K562 (cell line): Measurements from ENCODE around the gene C19orf85. TPM values are rescaled to one million over a fixed set of nuclear protein-coding genes. Genes with fewer than 3 reads are reported as not detected.
A peak's percentile ranks its signal among the peaks of the same experiment; 100 is the strongest.

Source experiments
- AFF4 ChIP-seq: sonication (generic); formaldehyde crosslinking; IDR thresholded peaks from 2 replicates; pipeline ENCODE4 v1.8.0; 2023; ENCODE audit warnings: mild to moderate bottlenecking, missing genetic modification reagents
- C11orf30 ChIP-seq: fragments of 450-650 bp; IDR thresholded peaks from 2 replicates; pipeline ENCODE4 v1.6.1; 2016; ENCODE audit warnings: low read depth, mild to moderate bottlenecking
- DNMT1 ChIP-seq: fragments of 450-650 bp; IDR thresholded peaks from 2 replicates; pipeline ENCODE4 v1.6.1; 2016; ENCODE audit warnings: antibody characterized with exemption, mild to moderate bottlenecking
- FOXJ3 ChIP-seq: sonication (generic); formaldehyde crosslinking; IDR thresholded peaks from 2 replicates; pipeline ENCODE4 v1.4.0; 2020; ENCODE audit warnings: mild to moderate bottlenecking, missing genetic modification reagents
- GABPA ChIP-seq: fragments of 200-800 bp; sonication (Bioruptor generic); conservative IDR thresholded peaks from 2 replicates; pipeline ENCODE4 v1.6.1; 2016; ENCODE audit warnings: low read depth, missing genetic modification characterization, missing compliant biosample characterization
- HLTF ChIP-seq: fragments of 450-650 bp; IDR thresholded peaks from 2 replicates; pipeline ENCODE4 v1.6.1; 2016
- HMGN3 ChIP-seq: IDR thresholded peaks from 2 replicates; pipeline ENCODE4 v1.6.1; 2011; ENCODE audit warnings: borderline replicate concordance, low read depth, mild to moderate bottlenecking, mixed read lengths, low read length; ENCODE audit not compliant: insufficient read length; ENCODE audit errors: extremely low read depth
- KAT8 ChIP-seq: fragments of 450-650 bp; IDR thresholded peaks from 2 replicates; pipeline ENCODE4 v1.6.1; 2016; ENCODE audit warnings: low read depth, mild to moderate bottlenecking
- MCM3 ChIP-seq: fragments of 450-650 bp; IDR thresholded peaks from 2 replicates; pipeline ENCODE4 v1.6.1; 2016
- MCM5 ChIP-seq: fragments of 450-650 bp; IDR thresholded peaks from 2 replicates; pipeline ENCODE4 v1.6.1; 2016; ENCODE audit warnings: low read depth
- NFIC ChIP-seq: fragments of 450-650 bp; IDR thresholded peaks from 2 replicates; pipeline ENCODE4 v1.6.1; 2017; ENCODE audit warnings: mild to moderate bottlenecking, inconsistent platforms
- NFRKB ChIP-seq: fragments of 450-650 bp; IDR thresholded peaks from 2 replicates; pipeline ENCODE4 v1.6.1; 2016; ENCODE audit warnings: low read depth
- PCBP1 ChIP-seq: fragments of 200-400 bp; formaldehyde crosslinking; IDR thresholded peaks from 2 replicates; pipeline ENCODE4 v1.6.1; 2018; ENCODE audit warnings: mild to moderate bottlenecking, low read depth, low read length; ENCODE audit not compliant: poor library complexity, severe bottlenecking
- PHF20 ChIP-seq: fragments of 450-650 bp; IDR thresholded peaks from 2 replicates; pipeline ENCODE4 v1.6.1; 2018; ENCODE audit not compliant: partially characterized antibody
- PHF21A ChIP-seq: fragments of 450-650 bp; IDR thresholded peaks from 2 replicates; pipeline ENCODE4 v1.6.1; 2017; ENCODE audit warnings: low read depth, borderline replicate concordance
- PKNOX1 ChIP-seq: fragments of 450-650 bp; IDR thresholded peaks from 2 replicates; pipeline ENCODE4 v1.6.1; 2016
- SMARCA5 ChIP-seq: fragments of 450-650 bp; IDR thresholded peaks from 2 replicates; pipeline ENCODE4 v1.6.1; 2016
- YY1 ChIP-seq, 3 experiments: IDR thresholded peaks; 2 replicates each; pipeline ENCODE4 v1.6.1; 2011; ENCODE audit warnings: low read length in 2 of 3, mild to moderate bottlenecking in 2 of 3, moderate library complexity in 2 of 3, borderline replicate concordance in 1 of 3, control low read depth in 1 of 3, low read depth in 1 of 3; ENCODE audit not compliant: insufficient read depth in 3 of 3, insufficient replicate concordance in 2 of 3, control insufficient read depth in 1 of 3, insufficient read length in 1 of 3; ENCODE audit errors: extremely low read depth in 1 of 3
- ZNF263 ChIP-seq: sonication (generic); formaldehyde crosslinking; IDR thresholded peaks from 2 replicates; pipeline ENCODE4 v1.8.0; 2022; ENCODE audit warnings: mild to moderate bottlenecking, missing genetic modification reagents, borderline replicate concordance
- ZNF311 ChIP-seq: fragments of 250-450 bp; sonication (Bioruptor Pico); IDR thresholded peaks from 2 replicates; pipeline ENCODE4 v1.4.0; 2020; ENCODE audit warnings: mild to moderate bottlenecking, moderate library complexity
- ZNF316 ChIP-seq: fragments of 450-650 bp; IDR thresholded peaks from 2 replicates; pipeline ENCODE4 v1.6.1; 2016
- ZNF324 ChIP-seq: fragments of 250-450 bp; sonication (Bioruptor Pico); IDR thresholded peaks from 2 replicates; pipeline ENCODE4 v1.4.0; 2020; ENCODE audit warnings: mild to moderate bottlenecking
- ZNF41 ChIP-seq: fragments of 250-450 bp; sonication (Bioruptor Pico); conservative IDR thresholded peaks from 2 replicates; pipeline ENCODE4 v1.4.0; 2020; ENCODE audit warnings: mild to moderate bottlenecking
- ZNF77 ChIP-seq: fragments of 250-450 bp; sonication (Bioruptor Pico); IDR thresholded peaks from 2 replicates; pipeline ENCODE4 v1.5.0; 2020
- ZNF780A ChIP-seq: fragments of 250-450 bp; sonication (Bioruptor Pico); IDR thresholded peaks from 2 replicates; pipeline ENCODE4 v1.5.0; 2021; ENCODE audit warnings: mild to moderate bottlenecking
- polyA plus RNA-seq, 8 experiments: library from polyadenylated mRNA; depleted of rRNA in 4 of 8; stranded (reverse) in 5 of 8; unstranded in 3 of 8; fragments of >200 nt; fragmentation: Nextera tagmentation in 2 of 8; fragmentation: Illumina TruSeq in 1 of 8; extraction: Ambion mirVana in 2 of 8; extraction: Trizol in 1 of 8; gene quantifications; 2 replicates each; pipeline versions ENCODE4 v1.2.1 to v1.2.3, GENCODE V29; 2011 to 2014; ENCODE audit warnings: inconsistent platforms in 1 of 8, missing spikeins in 1 of 8
- total RNA-seq, 7 experiments: library from RNA; depleted of rRNA in 6 of 7; stranded (reverse); fragments of >200 nt in 6 of 7; fragmentation: Illumina TruSeq in 2 of 7; extraction: Trizol in 2 of 7; gene quantifications; 2 replicates each; pipeline versions ENCODE4 v1.2.1 to v1.2.3, GENCODE V29; 2011 to 2021; ENCODE audit warnings: low replicate concordance in 1 of 7
- TF ChIP-seq, protein P1 (sequence below): fragments of 250-450 bp; sonication (Bioruptor Pico); IDR thresholded peaks from 2 replicates; pipeline ENCODE4 v1.8.0; 2022; ENCODE audit warnings: inconsistent platforms

The C19orf85 gene
- total and polyA plus RNA-seq, 9 of the 15 experiments (the other 6 are each of a cell fraction or from before 2014, with no cell fraction given): not detected

DNA sequence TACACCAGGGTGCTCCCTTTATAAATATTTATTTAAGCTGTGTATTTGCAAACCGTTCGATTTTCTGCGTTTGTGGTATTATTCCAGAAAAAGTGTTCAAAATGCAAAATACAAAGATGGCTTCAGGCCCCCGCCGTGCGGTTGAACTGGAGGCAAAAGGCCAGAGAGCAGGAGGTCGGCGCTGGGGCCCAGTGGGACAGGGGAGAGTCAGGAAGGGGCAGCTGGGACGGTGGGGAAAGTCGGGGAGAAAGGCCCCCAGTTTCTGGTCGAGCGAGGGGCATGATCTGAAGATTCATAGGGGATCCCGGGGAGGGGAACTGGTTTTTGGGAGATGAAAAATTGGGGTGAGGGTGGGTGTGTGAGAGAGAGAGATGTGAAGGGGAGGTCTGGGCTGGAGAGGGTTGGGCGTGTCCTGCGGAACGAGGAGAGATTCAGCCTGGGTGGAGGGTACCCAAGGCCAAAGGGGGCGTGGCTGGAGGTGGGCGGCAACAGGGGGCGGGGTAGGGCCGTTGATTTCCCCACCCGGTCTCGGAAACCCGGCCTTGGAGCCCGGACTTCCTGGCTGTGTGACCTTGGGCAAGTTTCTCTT, 3.8 kb downstream of the C19orf85 start (continued):
- no peak for TF ChIP-seq PHF21A
- no peak for TF ChIP-seq MCM5
- no peak for TF ChIP-seq ZNF316
- TF ChIP-seq ZNF41: no peak
- no peak for TF ChIP-seq SMARCA5
- TF ChIP-seq NFRKB: no peak
- no peak for TF ChIP-seq ZNF324 (CRISPR knock-in tag)
- TF ChIP-seq GABPA (tag): no peak
- TF ChIP-seq PCBP1: no peak
- no peak for TF ChIP-seq KAT8
- no peak for TF ChIP-seq MCM3
- peak in 1 of 3 experiments; percentile 69 for TF ChIP-seq YY1 (IDR thresholded peaks at IDR 0.05; ENCODE audit: borderline replicate concordance in 1 of 3, control insufficient read depth in 1 of 3, extremely low read depth in 1 of 3, insufficient read depth in 3 of 3, insufficient read length in 1 of 3, insufficient replicate concordance in 2 of 3, low read depth in 1 of 3, low read length in 2 of 3)
- no peak for TF ChIP-seq NFIC
- no peak for TF ChIP-seq PKNOX1
- no peak for TF ChIP-seq ZNF780A (CRISPR knock-in tag)
- no peak for TF ChIP-seq ZNF311 (CRISPR knock-in tag)
- no peak for TF ChIP-seq PHF20
- no peak for TF ChIP-seq ZNF263 (CRISPR knock-in tag)
- TF ChIP-seq C11orf30: no peak
- TF ChIP-seq HMGN3: peak; percentile 23
- TF ChIP-seq, protein P1, sequence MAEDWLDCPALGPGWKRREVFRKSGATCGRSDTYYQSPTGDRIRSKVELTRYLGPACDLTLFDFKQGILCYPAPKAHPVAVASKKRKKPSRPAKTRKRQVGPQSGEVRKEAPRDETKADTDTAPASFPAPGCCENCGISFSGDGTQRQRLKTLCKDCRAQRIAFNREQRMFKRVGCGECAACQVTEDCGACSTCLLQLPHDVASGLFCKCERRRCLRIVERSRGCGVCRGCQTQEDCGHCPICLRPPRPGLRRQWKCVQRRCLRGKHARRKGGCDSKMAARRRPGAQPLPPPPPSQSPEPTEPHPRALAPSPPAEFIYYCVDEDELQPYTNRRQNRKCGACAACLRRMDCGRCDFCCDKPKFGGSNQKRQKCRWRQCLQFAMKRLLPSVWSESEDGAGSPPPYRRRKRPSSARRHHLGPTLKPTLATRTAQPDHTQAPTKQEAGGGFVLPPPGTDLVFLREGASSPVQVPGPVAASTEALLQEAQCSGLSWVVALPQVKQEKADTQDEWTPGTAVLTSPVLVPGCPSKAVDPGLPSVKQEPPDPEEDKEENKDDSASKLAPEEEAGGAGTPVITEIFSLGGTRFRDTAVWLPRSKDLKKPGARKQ (CRISPR knock-in tag): no peak
- TF ChIP-seq FOXJ3 (CRISPR knock-in tag): no peak
- TF ChIP-seq AFF4 (CRISPR knock-in tag): no peak
- TF ChIP-seq ZNF77 (CRISPR knock-in tag): no peak
- no peak for TF ChIP-seq HLTF
- TF ChIP-seq DNMT1: no peak
